GM23338 (cell line): Measurements from ENCODE around the gene OSBPL6.

Experiments
- EZH2 ChIP-seq: fragments of 200-600 bp; sonication (generic); IDR thresholded peaks from one replicate; pipeline ENCODE4 v1.8.0; 2017; ENCODE audit warnings: antibody characterized with exemption, mild to moderate bottlenecking, low read depth; ENCODE audit not compliant: unreplicated experiment
- EZH2phosphoT487 ChIP-seq: fragments of 200-600 bp; sonication (generic); IDR thresholded peaks from one replicate; pipeline ENCODE4 v1.8.1; 2018; ENCODE audit warnings: antibody characterized with exemption; ENCODE audit not compliant: unreplicated experiment
- POLR2AphosphoS5 ChIP-seq: IDR thresholded peaks from 2 replicates; pipeline ENCODE4 v1.6.1; 2016; ENCODE audit warnings: antibody characterized with exemption, low read depth
- STAT1 ChIP-seq: IDR thresholded peaks from one replicate; pipeline ENCODE4 v1.6.1; 2016; ENCODE audit warnings: antibody characterized with exemption; ENCODE audit not compliant: unreplicated experiment
- ZNF114 ChIP-seq: fragments of 250-450 bp; sonication (Bioruptor Pico); IDR thresholded peaks from 2 replicates; pipeline ENCODE4 v1.5.0; 2020; ENCODE audit warnings: mild to moderate bottlenecking, moderate library complexity
- TF ChIP-seq, protein P1 (sequence below), 2 experiments: fragments of 200-600 bp in 1 of 2; sonication (generic) in 1 of 2; conservative IDR thresholded peaks; 2 replicates each; pipeline versions ENCODE4 v1.5.1 to v1.6.1; 2016 to 2017; ENCODE audit warnings: antibody characterized with exemption in 2 of 2, low read depth in 2 of 2, mild to moderate bottlenecking in 2 of 2, moderate library complexity in 1 of 2

DNA sequence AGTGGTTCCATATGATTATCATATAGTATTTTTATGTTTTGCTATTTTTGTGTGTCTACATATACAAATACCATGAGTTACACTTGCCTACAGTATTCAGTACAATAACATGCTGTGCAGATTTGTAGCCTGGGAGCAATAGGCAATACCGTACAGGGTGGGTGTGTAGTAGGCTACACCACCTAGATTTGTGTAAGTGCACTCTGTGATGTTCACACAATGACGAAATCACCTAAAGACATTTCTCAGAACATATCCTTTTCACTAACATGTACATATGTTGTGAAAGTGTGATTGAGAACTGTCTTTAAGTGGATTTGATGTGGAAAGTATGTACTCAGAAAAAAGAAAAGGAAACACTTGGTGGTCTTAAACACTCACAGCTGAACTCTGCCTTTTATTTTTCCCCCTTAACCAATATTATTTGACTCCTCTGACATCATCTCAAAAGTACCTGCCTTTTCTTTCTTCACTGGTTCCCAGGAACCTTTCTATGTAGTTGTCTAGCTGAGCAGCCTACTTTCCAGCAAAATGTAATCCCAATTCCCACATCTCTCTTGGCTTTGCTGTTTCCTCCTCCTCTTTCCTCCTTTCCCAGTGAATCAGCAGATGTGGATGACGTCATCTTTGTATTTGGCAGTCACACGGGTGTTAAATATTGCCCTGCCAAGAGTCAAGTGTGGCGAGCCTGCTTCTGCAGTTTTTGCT, 47.7 kb downstream of the OSBPL6 start:
- TF ChIP-seq, protein P1, sequence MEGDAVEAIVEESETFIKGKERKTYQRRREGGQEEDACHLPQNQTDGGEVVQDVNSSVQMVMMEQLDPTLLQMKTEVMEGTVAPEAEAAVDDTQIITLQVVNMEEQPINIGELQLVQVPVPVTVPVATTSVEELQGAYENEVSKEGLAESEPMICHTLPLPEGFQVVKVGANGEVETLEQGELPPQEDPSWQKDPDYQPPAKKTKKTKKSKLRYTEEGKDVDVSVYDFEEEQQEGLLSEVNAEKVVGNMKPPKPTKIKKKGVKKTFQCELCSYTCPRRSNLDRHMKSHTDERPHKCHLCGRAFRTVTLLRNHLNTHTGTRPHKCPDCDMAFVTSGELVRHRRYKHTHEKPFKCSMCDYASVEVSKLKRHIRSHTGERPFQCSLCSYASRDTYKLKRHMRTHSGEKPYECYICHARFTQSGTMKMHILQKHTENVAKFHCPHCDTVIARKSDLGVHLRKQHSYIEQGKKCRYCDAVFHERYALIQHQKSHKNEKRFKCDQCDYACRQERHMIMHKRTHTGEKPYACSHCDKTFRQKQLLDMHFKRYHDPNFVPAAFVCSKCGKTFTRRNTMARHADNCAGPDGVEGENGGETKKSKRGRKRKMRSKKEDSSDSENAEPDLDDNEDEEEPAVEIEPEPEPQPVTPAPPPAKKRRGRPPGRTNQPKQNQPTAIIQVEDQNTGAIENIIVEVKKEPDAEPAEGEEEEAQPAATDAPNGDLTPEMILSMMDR (conservative IDR thresholded peaks at IDR 0.05; ENCODE audit: low read depth in 2 of 2), result no peak
- no peak for TF ChIP-seq EZH2
- no peak for TF ChIP-seq STAT1
- no peak for TF ChIP-seq POLR2AphosphoS5
- TF ChIP-seq ZNF114 (CRISPR knock-in tag), result no peak
- no peak for TF ChIP-seq EZH2phosphoT487
